GM18517 (cell line): ENCODE measurements around the gene CNTD1.

ENCODE experiments used
- ATAC-seq: cut with Tn5 transposase; IDR thresholded peaks from one replicate; pipeline ENCODE4 v1.9.1; 2021; ENCODE audit warnings: mild to moderate bottlenecking, moderate library complexity; ENCODE audit not compliant: unreplicated experiment

The CNTD1 gene

GRCh38 chr17:42779304-42779935 is 19.2 kb upstream of the CNTD1 start:
- no peak for ATAC-seq

- no peak for ATAC-seq
These were observed 18.5 kb upstream of the CNTD1 start, which contains the start of gene WNK4 for GRCh38 chr17:42779936-42780850. Gene WNK4, plus strand, starts transcription at chr17:42780610. Its CDS starts 89 bp downstream, at chr17:42780699.

GRCh38 chr17:42780851-42781638 is 17.6 kb upstream of the CNTD1 start:
- ATAC-seq = no peak

- ATAC-seq = no peak
These were observed 17.0 kb upstream of the CNTD1 start for GRCh38 chr17:42781639-42782165.

GRCh38 chr17:42782166-42783061 is 16.2 kb upstream of the CNTD1 start:
- ATAC-seq = no peak

- no peak for ATAC-seq
These were observed 15.4 kb upstream of the CNTD1 start for GRCh38 chr17:42783062-42783790.

GRCh38 chr17:42783791-42784138 is 14.9 kb upstream of the CNTD1 start:
- no peak for ATAC-seq

GRCh38 chr17:42784409-42784808 is 14.3 kb upstream of the CNTD1 start:
- ATAC-seq = no peak

GRCh38 chr17:42784811-42785592 is 13.7 kb upstream of the CNTD1 start:
- no peak for ATAC-seq

GRCh38 chr17:42787266-42787665 is 11.4 kb upstream of the CNTD1 start:
- no peak for ATAC-seq

- no peak for ATAC-seq
These were observed 6.7 kb upstream of the CNTD1 start for GRCh38 chr17:42791948-42792347.

- ATAC-seq = no peak
These were observed 6.1 kb upstream of the CNTD1 start for GRCh38 chr17:42792545-42792944.

GRCh38 chr17:42795061-42795460 is 3.6 kb upstream of the CNTD1 start:
- ATAC-seq = no peak

GRCh38 chr17:42795465-42795864 is 3.2 kb upstream of the CNTD1 start:
- no peak for ATAC-seq

GRCh38 chr17:42796066-42796758 is 2.4 kb upstream of the CNTD1 start:
- no peak for ATAC-seq

GRCh38 chr17:42797067-42798007 is 1.3 kb upstream of the CNTD1 start:
- ATAC-seq = no peak

- ATAC-seq = no peak
These were observed 664 bp upstream of the CNTD1 start for GRCh38 chr17:42798011-42798382.
